Activated naive CD8-positive, alpha-beta T cell (primary cell): ENCODE data around the gene TMC7.

Experiments used
- H3K27ac Mint-ChIP-seq: one replicate; pipeline ENCODE4 v1.8.0; 2021; ENCODE audit warnings: mixed read lengths
- H3K27me3 Mint-ChIP-seq: one replicate; pipeline ENCODE4 v1.8.0; 2021; ENCODE audit warnings: mixed read lengths
- H3K36me3 Mint-ChIP-seq: one replicate; pipeline ENCODE4 v1.8.0; 2021; ENCODE audit warnings: mixed read lengths
- H3K4me1 Mint-ChIP-seq: one replicate; pipeline ENCODE4 v1.8.0; 2021; ENCODE audit warnings: low read depth, mixed read lengths
- H3K4me3 Mint-ChIP-seq: one replicate; pipeline ENCODE4 v1.8.0; 2021; ENCODE audit warnings: mild to moderate bottlenecking, mixed read lengths
- H3K9me3 Mint-ChIP-seq: one replicate; pipeline ENCODE4 v1.8.0; 2021; ENCODE audit warnings: low read depth, mixed read lengths

The TMC7 gene

GRCh38 chr16:19040400-19040799 lies 56.7 kb downstream of the TMC7 start:
- Mint-ChIP-seq H3K9me3 (peaks cover 4% of the 10 kb centered on the region), H3K4me3 (no peak overlapping the region), H3K36me3 (no peaks in the 10 kb centered on the region), H3K27ac (no peak overlapping the region), H3K27me3 (peaks cover 2% of the 10 kb centered on the region), H3K4me1 (no peaks in the 10 kb centered on the region)

- Mint-ChIP-seq H3K9me3 (no peaks in the 10 kb centered on the region), H3K36me3 (no peaks in the 10 kb centered on the region), H3K4me3 (no peak overlapping the region), H3K4me1 (no peaks in the 10 kb centered on the region), H3K27me3 (peaks cover 2% of the 10 kb centered on the region), H3K27ac (no peak overlapping the region)
Measured at GRCh38 chr16:19044769-19045168, 61.0 kb downstream of the TMC7 start.

- Mint-ChIP-seq H3K4me1 (no peaks in the 10 kb centered on the region), H3K27me3 (peaks cover 2% of the 10 kb centered on the region), H3K4me3 (no peak overlapping the region), H3K9me3 (no peaks in the 10 kb centered on the region), H3K27ac (no peak overlapping the region), H3K36me3 (no peaks in the 10 kb centered on the region)
Measured at GRCh38 chr16:19046062-19046461, 62.3 kb downstream of the TMC7 start.

- Mint-ChIP-seq H3K27me3 (no peaks in the 10 kb centered on the region), H3K4me1 (peaks cover 5% of the 10 kb centered on the region), H3K4me3 (no peak overlapping the region), H3K27ac (no peak overlapping the region), H3K9me3 (no peaks in the 10 kb centered on the region), H3K36me3 (no peaks in the 10 kb centered on the region)
Measured at GRCh38 chr16:19062706-19063105, 79.0 kb downstream of the TMC7 start.

- Mint-ChIP-seq H3K36me3 (no peaks in the 10 kb centered on the region), H3K27me3 (no peaks in the 10 kb centered on the region), H3K4me3 (peak overlapping the region; percentile 91), H3K27ac (peak overlapping the region; percentile 83), H3K4me1 (peaks cover 16% of the 10 kb centered on the region), H3K9me3 (no peaks in the 10 kb centered on the region)
Measured at GRCh38 chr16:19066988-19067348, 83.2 kb downstream of the TMC7 start.

DNA sequence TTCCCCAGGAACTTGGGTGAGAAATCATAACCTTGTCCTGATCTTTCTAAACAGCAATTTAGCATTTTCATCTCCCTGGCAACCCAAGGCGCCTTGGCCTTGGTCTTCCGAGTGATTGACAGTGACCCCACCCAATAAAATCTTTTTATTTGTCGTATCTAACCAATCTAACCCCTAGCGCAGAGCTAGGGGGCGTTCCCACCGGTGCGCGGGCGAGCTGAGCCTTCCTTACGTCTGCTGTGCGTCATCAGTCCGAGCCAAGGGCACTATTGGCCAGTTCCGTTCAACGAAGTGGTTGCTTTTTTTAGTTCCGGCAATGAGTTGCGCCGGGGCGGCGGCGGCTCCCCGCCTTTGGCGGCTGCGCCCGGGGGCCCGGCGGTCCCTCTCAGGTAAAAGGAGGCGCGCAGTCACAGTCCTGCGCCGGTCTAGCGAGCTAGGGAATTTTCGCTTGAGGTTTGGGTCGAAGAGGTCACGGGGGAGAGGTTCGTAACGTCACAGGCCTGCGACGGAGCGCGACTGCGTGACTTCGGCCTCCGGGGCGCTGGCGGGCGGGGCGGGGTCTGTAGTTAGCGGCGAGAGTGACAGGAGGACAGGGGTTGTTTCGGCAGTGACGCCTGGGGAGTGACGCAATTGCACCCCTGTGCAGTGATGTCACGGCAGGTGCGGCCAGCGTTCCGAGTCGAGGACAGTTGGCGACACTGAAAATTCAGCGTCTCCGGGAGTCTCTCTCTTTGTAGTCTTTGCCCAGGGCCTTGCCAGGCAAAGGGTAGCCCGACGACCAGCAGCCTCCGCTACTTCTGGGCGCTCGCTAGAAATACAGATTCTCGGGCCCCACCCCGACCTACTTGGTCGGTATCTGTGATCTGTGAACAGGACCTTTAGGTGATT lies 83.9 kb downstream of the TMC7 start, which contains the start of gene COQ7:
TSS of gene COQ7 (plus strand) at position 266 of the 888 bp plus-strand sequence. CDS start at position 317, 51 bp downstream.
- H3K9me3 Mint-ChIP-seq: no peaks in the 10 kb centered on the region

DNA sequence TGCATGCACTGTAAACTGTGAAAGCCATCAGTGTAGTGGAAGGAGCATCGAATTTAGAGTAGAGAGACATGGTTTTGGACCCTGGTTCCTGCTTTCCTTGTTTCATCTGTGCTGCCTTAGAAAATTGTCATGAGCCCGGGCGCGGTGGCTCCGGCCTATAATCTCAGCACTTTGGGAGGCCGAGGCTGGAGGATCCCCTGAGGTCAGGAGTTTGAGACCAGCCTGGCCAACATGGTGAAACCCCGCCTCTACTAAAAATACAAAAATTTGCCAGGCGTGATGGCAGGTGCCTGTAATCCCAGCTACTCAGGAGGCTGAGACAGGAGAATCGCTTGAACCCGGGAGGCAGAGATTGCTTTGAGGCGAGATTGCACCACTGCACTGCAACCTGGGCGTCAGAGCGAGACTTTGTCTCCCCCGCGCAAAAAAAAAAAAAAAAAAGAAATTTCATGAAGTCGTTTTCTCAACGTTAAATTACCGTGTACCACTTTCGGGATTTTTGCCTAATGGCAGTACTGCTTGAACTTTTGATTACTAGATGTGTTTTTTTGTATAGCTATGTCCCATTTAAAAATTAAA lies 84.6 kb downstream of the TMC7 start:
- Mint-ChIP-seq H3K27me3 (no peaks in the 10 kb centered on the region), H3K4me3 (peak overlapping the region; percentile 91), H3K36me3 (no peaks in the 10 kb centered on the region), H3K4me1 (peaks cover 18% of the 10 kb centered on the region), H3K9me3 (no peaks in the 10 kb centered on the region), H3K27ac (peak overlapping the region; percentile 83)

More for the DNA sequence above, 83.9 kb downstream of the TMC7 start, which contains the start of gene COQ7:
- Mint-ChIP-seq H3K36me3 (no peaks in the 10 kb centered on the region), H3K27me3 (no peaks in the 10 kb centered on the region), H3K4me3 (peak within 1 kb of the TSS; percentile 91), H3K27ac (peak within 1 kb of the TSS; percentile 83), H3K4me1 (peaks cover 18% of the 10 kb centered on the region)

- Mint-ChIP-seq H3K36me3 (peaks cover 3% of the 10 kb centered on the region), H3K4me1 (peaks cover 16% of the 10 kb centered on the region), H3K27me3 (no peaks in the 10 kb centered on the region), H3K27ac (no peak overlapping the region), H3K9me3 (no peaks in the 10 kb centered on the region), H3K4me3 (no peak overlapping the region)
Measured at GRCh38 chr16:19071811-19072777, 88.4 kb downstream of the TMC7 start.

- Mint-ChIP-seq H3K4me1 (peaks cover 12% of the 10 kb centered on the region), H3K27ac (no peak overlapping the region), H3K27me3 (no peaks in the 10 kb centered on the region), H3K4me3 (no peak overlapping the region), H3K36me3 (peaks cover 3% of the 10 kb centered on the region), H3K9me3 (no peaks in the 10 kb centered on the region)
Measured at GRCh38 chr16:19073344-19073743, 89.6 kb downstream of the TMC7 start.

GRCh38 chr16:19073863-19074262 lies 90.1 kb downstream of the TMC7 start:
- Mint-ChIP-seq H3K4me1 (peaks cover 7% of the 10 kb centered on the region), H3K4me3 (no peak overlapping the region), H3K36me3 (peaks cover 3% of the 10 kb centered on the region), H3K9me3 (no peaks in the 10 kb centered on the region), H3K27ac (no peak overlapping the region), H3K27me3 (no peaks in the 10 kb centered on the region)

DNA sequence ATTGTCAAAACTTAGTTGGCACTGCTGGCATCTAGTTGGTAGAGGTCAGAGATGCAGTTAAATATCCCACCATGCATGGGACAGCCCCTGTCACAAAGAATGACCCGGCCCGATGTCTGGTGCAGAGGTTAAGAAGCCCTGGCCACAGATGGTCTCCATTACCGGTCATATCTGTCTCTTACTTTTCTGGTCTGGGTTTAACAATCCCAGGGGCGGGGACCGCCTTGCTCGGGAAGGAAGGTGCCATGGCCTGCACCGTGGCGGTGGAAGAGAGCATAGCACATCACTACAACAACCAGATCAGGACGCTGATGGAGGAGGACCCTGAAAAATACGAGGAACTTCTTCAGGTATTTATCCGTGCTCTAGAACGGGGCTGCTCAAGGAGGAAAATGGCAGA lies 91.8 kb downstream of the TMC7 start:
- H3K4me1 Mint-ChIP-seq: peaks cover 2% of the 10 kb centered on the region
- no peak overlapping the region for H3K27ac Mint-ChIP-seq
- no peaks in the 10 kb centered on the region for H3K9me3 Mint-ChIP-seq
- no peaks in the 10 kb centered on the region for H3K27me3 Mint-ChIP-seq
- no peak overlapping the region for H3K4me3 Mint-ChIP-seq
- peaks cover 5% of the 10 kb centered on the region for H3K36me3 Mint-ChIP-seq

DNA sequence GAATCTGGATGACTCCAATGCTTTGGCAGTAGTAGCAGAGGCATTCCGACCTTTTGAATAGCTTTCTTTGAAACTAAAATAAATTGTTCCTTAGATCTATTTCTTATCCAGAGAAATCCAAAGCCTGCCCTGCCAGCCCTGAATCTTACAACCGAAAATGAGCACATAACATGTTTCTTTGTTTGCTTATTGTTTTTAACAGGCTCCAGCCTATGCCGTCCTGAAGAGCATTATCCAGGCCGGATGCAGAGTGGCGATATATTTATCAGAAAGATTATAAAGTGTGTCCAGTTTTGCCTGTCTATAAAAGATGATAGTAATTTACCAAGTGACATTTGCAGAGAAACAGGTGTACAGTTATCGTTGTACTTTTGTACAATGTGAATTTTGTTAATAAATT lies 94.1 kb downstream of the TMC7 start:
- Mint-ChIP-seq H3K4me1 (no peaks in the 10 kb centered on the region), H3K36me3 (peaks cover 14% of the 10 kb centered on the region), H3K4me3 (no peak overlapping the region), H3K9me3 (no peaks in the 10 kb centered on the region), H3K27ac (no peak overlapping the region), H3K27me3 (no peaks in the 10 kb centered on the region)

DNA sequence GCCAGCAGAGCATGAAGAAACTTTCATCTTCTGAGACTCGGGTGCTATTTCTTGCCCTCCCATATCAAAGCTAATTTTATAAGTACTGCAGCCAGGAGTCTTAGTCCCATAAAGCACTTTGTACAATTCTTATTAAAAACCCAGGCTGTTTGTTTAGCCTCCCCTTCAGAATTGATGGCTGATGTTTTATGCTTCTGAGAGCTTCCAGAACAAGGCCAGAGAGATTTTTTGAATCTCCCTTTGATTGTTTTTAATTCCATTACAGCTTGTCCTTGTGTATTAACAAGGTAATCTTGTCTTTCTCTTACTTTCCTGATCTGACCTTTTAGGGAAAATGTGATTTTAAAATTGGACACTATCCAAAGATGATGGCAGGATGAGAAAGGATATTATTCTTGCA lies 99.9 kb downstream of the TMC7 start:
- Mint-ChIP-seq H3K36me3 (peaks cover 12% of the 10 kb centered on the region), H3K27me3 (no peaks in the 10 kb centered on the region), H3K27ac (no peak overlapping the region), H3K4me1 (peaks cover 6% of the 10 kb centered on the region), H3K4me3 (no peak overlapping the region), H3K9me3 (no peaks in the 10 kb centered on the region)

DNA sequence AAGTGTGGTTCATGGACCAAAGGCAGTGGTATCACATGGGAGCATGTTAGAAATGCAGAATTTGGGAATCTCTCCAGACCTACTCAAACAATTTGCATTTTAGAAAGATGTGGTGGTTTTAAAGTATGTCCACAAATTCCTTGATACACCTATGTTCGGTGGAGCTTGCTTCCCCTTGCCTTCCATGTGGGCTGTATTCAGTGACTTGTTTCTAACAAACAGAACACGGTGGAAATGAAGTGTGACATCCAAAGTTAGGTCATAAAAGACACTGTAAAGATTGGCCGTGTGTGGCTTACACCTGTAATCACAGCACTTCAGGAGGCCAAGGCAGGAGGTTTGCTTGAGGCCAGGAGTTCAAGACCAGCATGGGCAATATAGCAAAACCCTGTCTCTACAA lies 100.4 kb downstream of the TMC7 start:
- Mint-ChIP-seq H3K9me3 (no peaks in the 10 kb centered on the region), H3K4me3 (no peak overlapping the region), H3K27me3 (no peaks in the 10 kb centered on the region), H3K27ac (no peak overlapping the region), H3K36me3 (peaks cover 12% of the 10 kb centered on the region), H3K4me1 (peaks cover 6% of the 10 kb centered on the region)

DNA sequence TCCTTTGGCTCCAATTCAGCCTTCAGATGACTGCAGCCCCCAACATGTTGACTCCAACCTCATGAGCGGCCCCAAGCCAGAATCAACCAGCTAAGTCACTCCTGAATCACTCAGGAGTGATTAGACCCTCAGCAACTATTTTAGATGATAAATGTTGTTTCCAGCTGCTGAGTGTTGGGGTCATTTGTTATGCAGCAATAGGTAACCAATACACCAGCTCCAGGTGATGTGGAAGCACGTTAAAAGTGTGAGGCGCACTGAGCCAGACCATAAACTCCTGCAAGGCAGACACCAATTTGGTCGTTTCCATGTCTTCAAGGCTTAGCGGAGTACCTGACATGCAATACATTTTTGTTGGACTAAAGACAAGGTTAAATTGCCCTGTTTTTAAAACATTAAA lies 101.1 kb downstream of the TMC7 start:
- H3K9me3 Mint-ChIP-seq: no peaks in the 10 kb centered on the region
- peaks cover 6% of the 10 kb centered on the region for H3K4me1 Mint-ChIP-seq
- no peak overlapping the region for H3K4me3 Mint-ChIP-seq
- H3K27me3 Mint-ChIP-seq: no peaks in the 10 kb centered on the region
- H3K27ac Mint-ChIP-seq: no peak overlapping the region
- H3K36me3 Mint-ChIP-seq: peaks cover 11% of the 10 kb centered on the region
